CD14-positive monocyte (primary cell): ENCODE results near the gene ZNF207. TPM values are rescaled to one million over a fixed set of nuclear protein-coding genes. Genes with fewer than 3 reads are reported as not detected.

ENCODE experiments used
- DNase-seq, 3 donors: peaks; one replicate each; pipeline ENCODE4 v3.0.0-alpha.2; 2011 to 2022
- H2AFZ ChIP-seq: 2 replicates; pipeline ENCODE4 v1.6.0; 2012; ENCODE audit warnings: mild to moderate bottlenecking, low read depth, low read length, inconsistent platforms; ENCODE audit not compliant: insufficient read depth, poor library complexity, severe bottlenecking
- H3K27ac ChIP-seq, 2 donors: 1 replicate in 1 of 2; 2 replicates in 1 of 2; pipeline ENCODE4 v1.5.1; 2012 to 2013; ENCODE audit warnings: low read length in 2 of 2, control low read depth in 1 of 2, inconsistent platforms in 1 of 2, low read depth in 1 of 2, mild to moderate bottlenecking in 1 of 2
- H3K27me3 ChIP-seq, 2 donors: one replicate each; pipeline versions ENCODE4 v1.6.0 to v1.6.1; 2011 to 2013; ENCODE audit warnings: low read length in 2 of 2; ENCODE audit not compliant: control insufficient read depth in 2 of 2, insufficient read depth in 2 of 2
- H3K36me3 ChIP-seq, 2 donors: replicated peaks in 1 of 2; 1 replicate in 1 of 2; 2 replicates in 1 of 2; pipeline versions ENCODE4 v1.5.1 to v1.6.1; 2012 to 2013; ENCODE audit warnings: low read length in 2 of 2, control low read depth in 1 of 2, inconsistent platforms in 1 of 2, mild to moderate bottlenecking in 1 of 2; ENCODE audit not compliant: insufficient read depth in 2 of 2, control insufficient read depth in 1 of 2
- H3K4me1 ChIP-seq, 2 donors: 1 replicate in 1 of 2; 2 replicates in 1 of 2; pipeline versions ENCODE4 v1.5.1 to v1.6.1; 2012 to 2013; ENCODE audit warnings: low read length in 2 of 2, control low read depth in 1 of 2, inconsistent platforms in 1 of 2, mild to moderate bottlenecking in 1 of 2, moderate library complexity in 1 of 2; ENCODE audit not compliant: insufficient read depth in 2 of 2, control insufficient read depth in 1 of 2
- H3K4me2 ChIP-seq: replicated peaks from 2 replicates; pipeline ENCODE3; 2012; ENCODE audit warnings: low read length, moderate library complexity, mild to moderate bottlenecking; ENCODE audit not compliant: poor library complexity, severe bottlenecking; ENCODE audit errors: extremely low read depth
- H3K4me3 ChIP-seq, 3 experiments: fragments of 200-600 bp in 1 of 3; sonication (generic) in 1 of 3; replicated peaks in 1 of 3; 1 replicate in 2 of 3; 2 replicates in 1 of 3; pipeline ENCODE4 v1.5.1; 2011 to 2013; ENCODE audit warnings: low read length in 3 of 3, mild to moderate bottlenecking in 3 of 3, control low read depth in 2 of 3, low read depth in 2 of 3, inconsistent platforms in 1 of 3, moderate library complexity in 1 of 3
- H3K79me2 ChIP-seq: 2 replicates; pipeline ENCODE4 v1.6.0; 2012; ENCODE audit warnings: mild to moderate bottlenecking, control low read depth, inconsistent platforms, low read length, moderate library complexity; ENCODE audit not compliant: insufficient read depth
- H3K9ac ChIP-seq: 2 replicates; pipeline ENCODE4 v1.6.0; 2017; ENCODE audit warnings: low read length, mild to moderate bottlenecking; ENCODE audit not compliant: insufficient read depth, poor library complexity, severe bottlenecking
- H3K9me3 ChIP-seq, 2 donors: replicated peaks in 1 of 2; 1 replicate in 1 of 2; 2 replicates in 1 of 2; pipeline versions ENCODE4 v1.5.1 to v1.6.1; 2012 to 2013; ENCODE audit warnings: low read length in 2 of 2, control low read depth in 1 of 2; ENCODE audit not compliant: control insufficient read depth in 1 of 2, insufficient read depth in 1 of 2
- H4K20me1 ChIP-seq: 2 replicates; pipeline ENCODE4 v1.6.0; 2012; ENCODE audit warnings: mild to moderate bottlenecking, low read length, control low read depth, moderate library complexity; ENCODE audit not compliant: insufficient read depth
- H3K27ac Mint-ChIP-seq, 7 donors: one replicate each; pipeline ENCODE4 v1.8.0; 2020; ENCODE audit warnings: mild to moderate bottlenecking in 7 of 7, mixed read lengths in 7 of 7, moderate library complexity in 6 of 7, inconsistent platforms in 2 of 7
- H3K27me3 Mint-ChIP-seq, 3 donors: one replicate each; pipeline ENCODE4 v1.8.0; 2021 to 2022; ENCODE audit warnings: low read depth in 3 of 3, mild to moderate bottlenecking in 3 of 3, mixed read lengths in 3 of 3, moderate library complexity in 3 of 3, inconsistent platforms in 1 of 3
- H3K36me3 Mint-ChIP-seq, 2 donors: one replicate each; pipeline ENCODE4 v1.8.0; 2020; ENCODE audit warnings: mixed read lengths in 2 of 2, inconsistent platforms in 1 of 2, mild to moderate bottlenecking in 1 of 2
- H3K4me1 Mint-ChIP-seq: one replicate; pipeline ENCODE4 v1.8.0; 2020; ENCODE audit warnings: mild to moderate bottlenecking, mixed read lengths
- H3K4me3 Mint-ChIP-seq, 2 donors: one replicate each; pipeline ENCODE4 v1.8.0; 2020; ENCODE audit warnings: mild to moderate bottlenecking in 2 of 2, mixed read lengths in 2 of 2, moderate library complexity in 1 of 2
- H3K9me3 Mint-ChIP-seq, 7 donors: one replicate each; pipeline ENCODE4 v1.8.0; 2020 to 2022; ENCODE audit warnings: mixed read lengths in 7 of 7, mild to moderate bottlenecking in 6 of 7, moderate library complexity in 6 of 7, inconsistent platforms in 2 of 7
- WGBS: methylation state at CpG from one replicate; pipeline ENCODE4 v1.1.5; 2013; ENCODE audit warnings: missing lambda C conversion rate; ENCODE audit not compliant: insufficient coverage; 5-methylcytosine and 5-hydroxymethylcytosine counted together
- intact Hi-C, 2 donors: fragments of 100-400 bp; cut with micrococcal nuclease; formaldehyde crosslinking; loops; one replicate each; pipeline versions ENCODE4 v1.15.0 to v1.15.1; 2023
- polyA plus RNA-seq, 3 donors: library from polyadenylated mRNA; depleted of rRNA in 1 of 3; unstranded in 2 of 3; stranded (reverse) in 1 of 3; fragments of 300-500 nt in 2 of 3; fragments of >200 nt in 1 of 3; fragmentation: Illumina TruSeq in 2 of 3; gene quantifications; 1 replicate in 2 of 3; 2 replicates in 1 of 3; pipeline ENCODE4 v1.2.3, GENCODE V29; 2012 to 2021
- TF ChIP-seq, protein P1 (sequence below): fragments of 200-600 bp; IDR thresholded peaks from one replicate; pipeline ENCODE4 v1.8.0; 2022; ENCODE audit warnings: antibody characterized with exemption, mild to moderate bottlenecking

Gene ZNF207
- polyA plus RNA-seq, 3 donors = 129 to 147 (median 138) TPM

DNA sequence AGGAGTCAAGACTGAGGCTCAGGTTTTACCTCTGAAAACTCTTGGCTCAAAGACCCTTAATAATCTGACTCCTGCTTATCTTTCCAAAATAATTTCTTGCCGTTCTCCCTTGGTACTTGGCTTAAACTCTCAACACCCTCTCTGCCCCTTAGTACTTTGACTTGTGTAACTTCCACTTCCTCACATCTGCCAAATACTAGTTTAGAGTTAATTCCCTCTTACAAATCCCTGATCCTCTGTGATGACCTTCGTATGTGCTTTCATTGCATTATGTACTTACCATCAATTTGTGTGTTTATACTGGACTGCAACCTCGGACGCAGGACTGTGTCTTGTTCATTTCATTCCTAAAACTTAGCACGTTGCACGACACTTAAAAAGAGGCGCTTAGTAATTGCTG, 35.2 kb downstream of the ZNF207 start:
- no peak overlapping the region for H3K9ac ChIP-seq
- H3K4me2 ChIP-seq = no peak overlapping the region
- Mint-ChIP-seq H3K9me3 (no peaks in the 10 kb centered on the region), H3K4me3 (no peak overlapping the region), H3K27me3 (peaks cover 0 to 1% (median 0%) of the 10 kb centered on the region in 3 donors), H3K4me1 (peaks cover 9% of the 10 kb centered on the region), H3K27ac (no peak overlapping the region), H3K36me3 (peaks cover 34 to 46% of the 10 kb centered on the region in 2 donors)
- no peaks in the 10 kb centered on the region for H3K4me1 ChIP-seq
- no peak for DNase-seq
- H3K27ac ChIP-seq = no peak overlapping the region
- TF ChIP-seq, protein P1, sequence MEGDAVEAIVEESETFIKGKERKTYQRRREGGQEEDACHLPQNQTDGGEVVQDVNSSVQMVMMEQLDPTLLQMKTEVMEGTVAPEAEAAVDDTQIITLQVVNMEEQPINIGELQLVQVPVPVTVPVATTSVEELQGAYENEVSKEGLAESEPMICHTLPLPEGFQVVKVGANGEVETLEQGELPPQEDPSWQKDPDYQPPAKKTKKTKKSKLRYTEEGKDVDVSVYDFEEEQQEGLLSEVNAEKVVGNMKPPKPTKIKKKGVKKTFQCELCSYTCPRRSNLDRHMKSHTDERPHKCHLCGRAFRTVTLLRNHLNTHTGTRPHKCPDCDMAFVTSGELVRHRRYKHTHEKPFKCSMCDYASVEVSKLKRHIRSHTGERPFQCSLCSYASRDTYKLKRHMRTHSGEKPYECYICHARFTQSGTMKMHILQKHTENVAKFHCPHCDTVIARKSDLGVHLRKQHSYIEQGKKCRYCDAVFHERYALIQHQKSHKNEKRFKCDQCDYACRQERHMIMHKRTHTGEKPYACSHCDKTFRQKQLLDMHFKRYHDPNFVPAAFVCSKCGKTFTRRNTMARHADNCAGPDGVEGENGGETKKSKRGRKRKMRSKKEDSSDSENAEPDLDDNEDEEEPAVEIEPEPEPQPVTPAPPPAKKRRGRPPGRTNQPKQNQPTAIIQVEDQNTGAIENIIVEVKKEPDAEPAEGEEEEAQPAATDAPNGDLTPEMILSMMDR = no peak
- H3K27me3 ChIP-seq = no peaks in the 10 kb centered on the region
- H2AFZ ChIP-seq = no peak overlapping the region
- WGBS = 63% methylated on average over 1 of the region's 7 CpGs
- H3K79me2 ChIP-seq = no peaks in the 10 kb centered on the region
- H3K4me3 ChIP-seq = no peak overlapping the region
- peaks cover 25 to 55% of the 10 kb centered on the region in 2 donors for H3K36me3 ChIP-seq
- intact Hi-C loops = no loop called here
- H3K9me3 ChIP-seq = no peaks in the 10 kb centered on the region
- peaks cover 78% of the 10 kb centered on the region for H4K20me1 ChIP-seq

DNA sequence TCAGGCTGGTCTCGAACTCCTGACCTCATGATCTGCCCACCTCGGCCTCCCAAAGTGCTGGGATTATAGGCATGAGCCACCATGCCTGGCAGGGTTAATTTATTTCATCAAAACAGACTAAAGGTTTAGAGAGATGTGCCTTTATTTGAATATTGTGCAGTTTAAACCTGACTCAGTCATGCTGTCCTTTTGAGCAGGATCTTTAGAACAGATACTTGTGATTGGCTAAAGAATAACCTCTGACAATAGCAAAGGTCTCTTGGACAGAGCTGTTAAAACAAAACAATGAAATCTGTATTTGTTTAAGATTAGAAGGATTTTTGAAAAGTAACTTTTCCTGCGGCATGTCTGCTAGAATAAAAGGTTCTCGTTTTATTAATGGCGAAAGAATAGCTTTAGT, 36.0 kb downstream of the ZNF207 start:
- Mint-ChIP-seq H3K36me3 (peaks cover 25 to 37% of the 10 kb centered on the region in 2 donors), H3K4me1 (peaks cover 9% of the 10 kb centered on the region), H3K9me3 (no peaks in the 10 kb centered on the region), H3K27me3 (peaks cover 0 to 1% (median 0%) of the 10 kb centered on the region in 3 donors), H3K4me3 (no peak overlapping the region), H3K27ac (no peak overlapping the region)
- TF ChIP-seq, protein P1 = no peak
- peaks cover 70% of the 10 kb centered on the region for H4K20me1 ChIP-seq
- no peak overlapping the region for H3K27ac ChIP-seq
- H3K4me1 ChIP-seq = no peaks in the 10 kb centered on the region
- H3K9me3 ChIP-seq = no peaks in the 10 kb centered on the region
- no peak for DNase-seq
- whole genome bisulfite sequencing = 80% methylated on average over 1 of the region's 5 CpGs
- no peak overlapping the region for H3K4me3 ChIP-seq
- intact Hi-C loops = no loop called here
- H2AFZ ChIP-seq = no peak overlapping the region
- no peaks in the 10 kb centered on the region for H3K79me2 ChIP-seq
- peaks cover 20 to 47% of the 10 kb centered on the region in 2 donors for H3K36me3 ChIP-seq
- H3K27me3 ChIP-seq = no peaks in the 10 kb centered on the region
- H3K9ac ChIP-seq = no peak overlapping the region
- H3K4me2 ChIP-seq = no peak overlapping the region
